ENCODE results near the gene GPR143. TPM values are rescaled to one million over a fixed set of nuclear protein-coding genes. Genes with fewer than 3 reads are reported as not detected.

The GPR143 gene
- total RNA-seq, 2 experiments from 2014 or later, result not detected

DNA sequence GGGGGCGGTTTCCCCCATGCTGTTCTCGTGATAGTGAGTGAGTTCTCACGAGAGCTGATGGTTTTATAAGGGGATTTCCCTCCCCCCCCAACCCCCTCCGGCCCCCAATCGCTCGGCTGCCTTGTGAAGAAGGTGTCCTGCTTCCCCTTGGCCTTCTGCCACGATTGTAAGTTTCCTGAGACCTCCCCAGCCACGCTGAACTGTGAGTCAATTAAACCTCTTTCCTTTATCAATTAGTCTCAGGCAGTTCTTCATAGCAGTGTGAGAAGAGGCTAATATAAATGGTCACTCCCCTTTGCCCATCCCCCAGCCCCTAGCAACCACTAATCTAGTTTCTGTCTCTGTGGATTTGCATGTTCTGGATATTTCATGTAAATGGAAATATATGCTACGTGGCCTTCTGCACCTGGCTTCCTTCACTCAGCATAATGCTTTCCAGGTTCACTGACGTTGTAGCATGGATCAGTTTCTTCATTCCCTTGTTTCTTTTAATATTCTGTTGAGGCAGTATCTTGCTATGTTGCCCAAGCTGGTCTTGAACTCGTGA is 16.4 kb downstream of the GPR143 start:
- ChIA-PET POLR2A (no interaction called here), CTCF (no interaction called here)
- peaks cover 6% of the 10 kb centered on the region for H3K9me3 Mint-ChIP-seq
- peaks cover 18% of the 10 kb centered on the region for H3K4me1 Mint-ChIP-seq
- no peak for DNase-seq
- H3K36me3 Mint-ChIP-seq (ENCODE audit: low read depth), result peaks cover 8% of the 10 kb centered on the region
- H3K27ac Mint-ChIP-seq, result no peak overlapping the region
- no peaks in the 10 kb centered on the region for H3K27me3 Mint-ChIP-seq
- H3K4me3 Mint-ChIP-seq, result no peak overlapping the region

- H3K27ac Mint-ChIP-seq, result no peak overlapping the region
- CTCF ChIA-PET, result no interaction called here
- H3K36me3 Mint-ChIP-seq (ENCODE audit: low read depth), result peaks cover 8% of the 10 kb centered on the region
- H3K4me3 Mint-ChIP-seq, result no peak overlapping the region
- H3K9me3 Mint-ChIP-seq, result peaks cover 6% of the 10 kb centered on the region
- no peaks in the 10 kb centered on the region for H3K27me3 Mint-ChIP-seq
- H3K4me1 Mint-ChIP-seq, result peaks cover 18% of the 10 kb centered on the region
- POLR2A ChIA-PET, result no interaction called here
- no peak for DNase-seq
These were observed 18.0 kb downstream of the GPR143 start for GRCh38 chrX:9747644-9748043.

DNA sequence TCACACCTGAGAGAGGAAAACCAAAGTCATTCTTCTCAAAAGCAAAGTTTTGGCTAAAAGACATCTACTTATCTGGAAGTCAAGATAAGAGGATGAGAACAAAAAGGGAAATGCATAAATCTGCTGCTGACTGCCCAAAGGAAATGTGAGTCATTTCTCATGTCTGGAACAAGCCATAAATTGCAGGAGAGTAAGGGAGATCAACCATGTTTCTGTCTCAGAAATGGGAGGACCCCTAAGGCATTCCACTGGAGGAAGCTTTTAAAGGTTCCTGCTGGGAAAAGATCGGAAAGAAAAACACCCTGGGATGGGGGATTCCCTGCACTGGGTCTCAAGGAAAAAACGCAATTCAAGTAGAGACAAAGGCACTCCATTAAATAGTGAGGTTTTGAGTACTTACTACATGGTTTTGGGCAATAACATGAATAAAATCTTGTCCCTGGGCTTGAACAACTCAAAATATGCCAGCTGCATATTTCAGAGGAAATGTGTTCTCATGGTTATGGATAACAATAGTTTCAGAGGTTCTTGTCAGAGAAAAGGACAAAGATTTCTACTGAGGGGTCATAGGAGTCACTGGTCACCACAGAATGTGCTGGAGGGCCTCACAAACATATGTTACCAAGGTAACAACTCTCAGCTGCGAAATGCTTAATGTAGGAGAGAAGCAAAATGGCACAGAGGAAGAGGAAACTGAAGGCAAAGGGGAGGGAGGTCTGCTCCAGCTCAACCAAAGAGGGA is 19.3 kb downstream of the GPR143 start:
- Mint-ChIP-seq H3K27me3 (no peaks in the 10 kb centered on the region), H3K9me3 (peaks cover 6% of the 10 kb centered on the region), H3K36me3 (ENCODE audit: low read depth) (peaks cover 8% of the 10 kb centered on the region), H3K4me3 (no peak overlapping the region), H3K27ac (no peak overlapping the region), H3K4me1 (peaks cover 18% of the 10 kb centered on the region)
- ChIA-PET CTCF (no interaction called here), POLR2A (no interaction called here)
- no peak for DNase-seq

GRCh38 chrX:9745417-9746115 is 20.1 kb downstream of the GPR143 start:
- Mint-ChIP-seq H3K27me3 (no peaks in the 10 kb centered on the region), H3K36me3 (ENCODE audit: low read depth) (peaks cover 8% of the 10 kb centered on the region), H3K4me1 (peaks cover 18% of the 10 kb centered on the region), H3K4me3 (no peak overlapping the region), H3K27ac (peak overlapping the region; percentile 67), H3K9me3 (peaks cover 6% of the 10 kb centered on the region)
- POLR2A ChIA-PET, result no interaction called here
- CTCF ChIA-PET, result no interaction called here
- peak; percentile 36 for DNase-seq

DNA sequence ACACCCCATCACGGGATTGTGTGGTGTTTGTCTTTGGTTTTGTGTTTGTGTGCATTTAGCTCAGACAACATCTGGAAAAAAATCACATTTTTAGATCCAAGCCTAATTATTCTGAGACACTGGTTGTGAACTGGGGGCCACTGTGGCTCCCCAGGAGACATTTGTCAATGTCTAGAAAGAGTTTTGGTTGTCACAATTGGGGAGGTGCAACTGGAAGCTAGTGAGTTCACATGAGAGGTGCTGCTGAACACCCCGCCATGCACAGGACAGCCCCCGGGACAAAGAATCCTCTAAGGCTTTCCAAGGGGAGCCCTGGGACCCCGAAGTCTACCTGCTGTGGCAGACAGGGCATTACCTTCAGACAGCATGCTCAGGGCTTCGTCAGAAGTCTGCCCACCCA is 26.5 kb downstream of the GPR143 start:
- H3K27ac Mint-ChIP-seq, result no peak overlapping the region
- no peaks in the 10 kb centered on the region for H3K36me3 Mint-ChIP-seq (ENCODE audit: low read depth)
- H3K4me1 Mint-ChIP-seq, result no peaks in the 10 kb centered on the region
- ChIA-PET POLR2A (no interaction called here), CTCF (no interaction called here)
- H3K27me3 Mint-ChIP-seq, result peaks cover 2% of the 10 kb centered on the region
- no peaks in the 10 kb centered on the region for H3K9me3 Mint-ChIP-seq
- no peak overlapping the region for H3K4me3 Mint-ChIP-seq
- DNase-seq, result no peak

GRCh38 chrX:9738151-9738550 is 27.5 kb downstream of the GPR143 start:
- CTCF ChIA-PET, result no interaction called here
- no peaks in the 10 kb centered on the region for H3K4me1 Mint-ChIP-seq
- POLR2A ChIA-PET, result no interaction called here
- DNase-seq, result no peak
- H3K4me3 Mint-ChIP-seq, result no peak overlapping the region
- H3K27ac Mint-ChIP-seq, result no peak overlapping the region
- no peaks in the 10 kb centered on the region for H3K36me3 Mint-ChIP-seq (ENCODE audit: low read depth)
- no peaks in the 10 kb centered on the region for H3K9me3 Mint-ChIP-seq
- peaks cover 2% of the 10 kb centered on the region for H3K27me3 Mint-ChIP-seq

- ChIA-PET CTCF (no interaction called here), POLR2A (no interaction called here)
- H3K36me3 Mint-ChIP-seq (ENCODE audit: low read depth), result no peaks in the 10 kb centered on the region
- H3K4me3 Mint-ChIP-seq, result no peak overlapping the region
- H3K9me3 Mint-ChIP-seq, result no peaks in the 10 kb centered on the region
- H3K27me3 Mint-ChIP-seq, result peaks cover 2% of the 10 kb centered on the region
- no peak for DNase-seq
- no peaks in the 10 kb centered on the region for H3K4me1 Mint-ChIP-seq
- H3K27ac Mint-ChIP-seq, result no peak overlapping the region
These were observed 28.3 kb downstream of the GPR143 start for GRCh38 chrX:9737363-9737762.

DNA sequence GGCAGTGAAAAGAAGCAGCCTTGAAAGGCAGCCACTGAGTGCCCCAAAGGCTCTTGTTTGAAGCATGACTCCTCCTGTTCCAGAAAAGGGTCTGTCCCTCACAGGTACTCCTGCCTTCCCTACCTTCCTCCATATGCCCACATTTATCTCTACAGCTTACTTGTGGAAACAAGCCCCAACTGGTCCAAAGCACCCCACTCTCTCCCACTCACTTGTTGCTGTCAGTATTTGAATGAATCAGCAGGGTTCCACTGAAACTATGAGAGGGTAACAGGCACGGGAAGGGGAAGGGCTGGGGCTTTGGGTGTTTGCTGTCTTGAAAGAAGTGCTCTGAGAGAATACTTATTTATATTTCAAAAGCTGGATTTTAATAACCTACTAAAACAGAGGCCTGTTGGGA is 34.9 kb downstream of the GPR143 start:
- Mint-ChIP-seq H3K4me3 (no peak overlapping the region), H3K27me3 (no peaks in the 10 kb centered on the region), H3K4me1 (peaks cover 3% of the 10 kb centered on the region), H3K36me3 (ENCODE audit: low read depth) (peaks cover 5% of the 10 kb centered on the region), H3K9me3 (peaks cover 10% of the 10 kb centered on the region), H3K27ac (no peak overlapping the region)
- ChIA-PET CTCF (no interaction called here), POLR2A (no interaction called here)
- no peak for DNase-seq

DNA sequence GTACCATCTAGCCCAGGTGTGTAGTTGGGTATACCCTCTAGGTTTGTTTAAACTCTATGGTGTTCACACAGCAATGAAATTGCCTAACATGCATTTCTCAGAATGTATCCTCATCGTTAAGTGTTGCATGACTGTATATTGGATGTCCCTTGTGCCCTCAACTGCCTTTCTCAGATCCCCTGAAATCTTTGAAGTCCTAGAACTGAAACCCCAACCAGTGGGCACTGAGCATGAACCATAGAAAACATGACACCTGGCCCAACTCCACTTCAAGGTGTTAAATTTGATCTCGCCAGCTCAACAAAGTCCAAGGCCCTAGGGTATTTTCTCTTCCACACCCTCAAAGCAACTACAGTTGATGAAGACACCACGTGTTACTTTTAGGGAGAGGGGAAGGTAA is 35.6 kb downstream of the GPR143 start:
- POLR2A ChIA-PET, result no interaction called here
- CTCF ChIA-PET, result no interaction called here
- no peaks in the 10 kb centered on the region for H3K27me3 Mint-ChIP-seq
- DNase-seq, result no peak
- H3K4me3 Mint-ChIP-seq, result no peak overlapping the region
- H3K9me3 Mint-ChIP-seq, result peaks cover 10% of the 10 kb centered on the region
- peaks cover 5% of the 10 kb centered on the region for H3K36me3 Mint-ChIP-seq (ENCODE audit: low read depth)
- H3K27ac Mint-ChIP-seq, result no peak overlapping the region
- H3K4me1 Mint-ChIP-seq, result peaks cover 3% of the 10 kb centered on the region

GRCh38 chrX:9729171-9729885 is 36.3 kb downstream of the GPR143 start:
- peaks cover 3% of the 10 kb centered on the region for H3K4me1 Mint-ChIP-seq
- H3K9me3 Mint-ChIP-seq, result peaks cover 12% of the 10 kb centered on the region
- no peak overlapping the region for H3K27ac Mint-ChIP-seq
- H3K4me3 Mint-ChIP-seq, result no peak overlapping the region
- CTCF ChIA-PET, result no interaction called here
- H3K27me3 Mint-ChIP-seq, result no peaks in the 10 kb centered on the region
- H3K36me3 Mint-ChIP-seq (ENCODE audit: low read depth), result peaks cover 5% of the 10 kb centered on the region
- DNase-seq, result no peak
- POLR2A ChIA-PET, result no interaction called here

- POLR2A ChIA-PET, result no interaction called here
- H3K9me3 Mint-ChIP-seq, result peaks cover 12% of the 10 kb centered on the region
- no peak overlapping the region for H3K4me3 Mint-ChIP-seq
- peaks cover 6% of the 10 kb centered on the region for H3K36me3 Mint-ChIP-seq (ENCODE audit: low read depth)
- H3K27ac Mint-ChIP-seq, result no peak overlapping the region
- CTCF ChIA-PET, result no interaction called here
- no peak for DNase-seq
- peaks cover 3% of the 10 kb centered on the region for H3K4me1 Mint-ChIP-seq
- no peaks in the 10 kb centered on the region for H3K27me3 Mint-ChIP-seq
These were observed 37.4 kb downstream of the GPR143 start for GRCh38 chrX:9728261-9728660.

- H3K9me3 Mint-ChIP-seq, result peaks cover 21% of the 10 kb centered on the region
- H3K27me3 Mint-ChIP-seq, result no peaks in the 10 kb centered on the region
- peaks cover 30% of the 10 kb centered on the region for H3K36me3 Mint-ChIP-seq (ENCODE audit: low read depth)
- H3K27ac Mint-ChIP-seq, result no peak overlapping the region
- CTCF ChIA-PET, result no interaction called here
- DNase-seq, result no peak
- H3K4me3 Mint-ChIP-seq, result no peak overlapping the region
- no peaks in the 10 kb centered on the region for H3K4me1 Mint-ChIP-seq
- POLR2A ChIA-PET, result no interaction called here
These were observed 40.9 kb downstream of the GPR143 start for GRCh38 chrX:9724711-9725110.

GRCh38 chrX:9717376-9717775 is 48.3 kb downstream of the GPR143 start:
- Mint-ChIP-seq H3K4me3 (no peak overlapping the region), H3K36me3 (ENCODE audit: low read depth) (peaks cover 61% of the 10 kb centered on the region), H3K4me1 (no peaks in the 10 kb centered on the region), H3K27me3 (no peaks in the 10 kb centered on the region), H3K9me3 (peaks cover 8% of the 10 kb centered on the region), H3K27ac (no peak overlapping the region)
- ChIA-PET POLR2A (no interaction called here), CTCF (no interaction called here)
- DNase-seq, result no peak
